ENCODE measurements around the gene CHRNA4.

DNA sequence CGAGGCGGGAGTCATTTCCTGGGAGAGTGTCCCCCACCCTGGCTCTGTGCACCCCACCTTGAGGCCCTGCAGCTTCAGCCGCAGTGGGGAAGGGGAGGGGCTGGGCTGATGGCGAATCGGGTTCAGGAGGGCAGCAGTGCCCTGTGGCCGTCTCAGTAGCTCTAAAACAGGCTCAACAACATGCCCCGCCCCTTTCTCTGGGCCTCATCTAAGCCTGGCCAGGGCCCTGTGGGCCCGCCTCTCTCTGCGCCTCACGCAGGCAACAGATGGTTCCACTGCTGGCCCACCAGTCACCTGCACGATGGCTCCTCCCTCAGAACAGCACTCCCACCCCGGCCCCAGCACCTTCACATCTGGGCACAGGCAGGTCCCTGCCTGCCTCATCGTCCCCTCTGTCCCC, 30.2 kb downstream of the CHRNA4 start:
- TF ChIP-seq POLR2A (IDR thresholded peaks at IDR 0.05), result no peak
- TF ChIP-seq EP300 (IDR thresholded peaks at IDR 0.05), result no peak
- TF ChIP-seq, protein P1, sequence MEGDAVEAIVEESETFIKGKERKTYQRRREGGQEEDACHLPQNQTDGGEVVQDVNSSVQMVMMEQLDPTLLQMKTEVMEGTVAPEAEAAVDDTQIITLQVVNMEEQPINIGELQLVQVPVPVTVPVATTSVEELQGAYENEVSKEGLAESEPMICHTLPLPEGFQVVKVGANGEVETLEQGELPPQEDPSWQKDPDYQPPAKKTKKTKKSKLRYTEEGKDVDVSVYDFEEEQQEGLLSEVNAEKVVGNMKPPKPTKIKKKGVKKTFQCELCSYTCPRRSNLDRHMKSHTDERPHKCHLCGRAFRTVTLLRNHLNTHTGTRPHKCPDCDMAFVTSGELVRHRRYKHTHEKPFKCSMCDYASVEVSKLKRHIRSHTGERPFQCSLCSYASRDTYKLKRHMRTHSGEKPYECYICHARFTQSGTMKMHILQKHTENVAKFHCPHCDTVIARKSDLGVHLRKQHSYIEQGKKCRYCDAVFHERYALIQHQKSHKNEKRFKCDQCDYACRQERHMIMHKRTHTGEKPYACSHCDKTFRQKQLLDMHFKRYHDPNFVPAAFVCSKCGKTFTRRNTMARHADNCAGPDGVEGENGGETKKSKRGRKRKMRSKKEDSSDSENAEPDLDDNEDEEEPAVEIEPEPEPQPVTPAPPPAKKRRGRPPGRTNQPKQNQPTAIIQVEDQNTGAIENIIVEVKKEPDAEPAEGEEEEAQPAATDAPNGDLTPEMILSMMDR (IDR thresholded peaks at IDR 0.05), result no peak
